Stimulated activated CD8-positive, alpha-beta memory T cell treated with anti-CD3 and anti-CD28 coated beads, Interleukin-15, amount 100 ng/mL, for 24 hours (primary cell): Measurements from ENCODE around the gene DNM2.

ENCODE experiments used
- DNase-seq: peaks from one replicate; pipeline ENCODE4 v3.0.0-alpha.2; 2020; ENCODE audit warnings: low read depth

Gene DNM2

DNA sequence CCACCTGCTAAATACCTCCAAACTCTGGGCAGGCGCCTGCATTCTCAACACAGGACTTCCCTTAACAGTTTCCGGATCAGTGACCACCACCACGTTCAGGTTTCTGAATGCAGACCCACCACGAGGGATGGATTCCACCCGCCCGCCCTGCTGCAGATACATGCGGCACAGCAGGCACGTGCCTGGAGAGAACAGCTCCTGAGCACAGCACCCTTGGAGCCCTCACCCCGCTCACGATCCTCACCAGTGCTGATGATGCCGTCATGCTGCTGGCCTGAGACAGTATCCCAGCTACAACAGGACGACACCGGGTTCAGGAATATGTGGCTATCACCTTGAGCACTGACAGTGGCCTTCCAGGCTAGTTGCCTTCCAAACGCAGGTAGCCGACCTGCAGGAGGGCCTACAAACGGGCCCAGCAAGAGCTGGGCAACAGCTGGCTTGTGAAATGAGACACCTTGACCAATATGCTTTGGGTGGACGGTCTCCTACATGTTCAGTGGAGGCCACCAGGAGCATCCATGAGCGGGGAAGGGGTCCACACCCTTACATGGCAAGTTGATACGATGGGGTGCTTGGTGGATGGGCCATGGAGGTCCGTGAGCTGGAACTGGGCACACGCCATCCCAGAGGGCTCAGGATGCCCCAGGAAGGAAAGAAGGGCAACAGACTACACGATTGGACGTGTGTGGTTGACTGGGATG, 26.5 kb upstream of the DNM2 start:
- DNase-seq: no peak

DNA sequence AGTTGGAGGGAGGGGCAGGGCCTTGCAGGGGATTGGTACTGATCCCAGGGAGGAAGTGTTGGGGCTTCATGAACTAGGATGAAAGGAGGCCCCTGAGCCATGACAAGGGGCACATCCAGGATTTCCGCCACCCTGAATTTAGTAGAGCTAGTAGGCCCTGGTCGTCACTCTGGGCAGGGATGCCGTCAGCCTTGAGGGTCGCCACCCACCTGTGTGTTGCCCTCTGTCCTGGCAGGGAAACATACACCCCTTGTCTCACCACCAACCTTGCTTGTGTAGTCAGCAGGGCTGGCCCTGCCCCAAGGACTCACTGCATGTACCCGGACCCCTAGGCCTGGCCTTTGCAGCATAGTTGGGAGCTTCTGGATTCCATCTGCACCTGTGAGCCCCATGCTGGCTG, 26.0 kb upstream of the DNM2 start:
- DNase-seq: no peak

DNA sequence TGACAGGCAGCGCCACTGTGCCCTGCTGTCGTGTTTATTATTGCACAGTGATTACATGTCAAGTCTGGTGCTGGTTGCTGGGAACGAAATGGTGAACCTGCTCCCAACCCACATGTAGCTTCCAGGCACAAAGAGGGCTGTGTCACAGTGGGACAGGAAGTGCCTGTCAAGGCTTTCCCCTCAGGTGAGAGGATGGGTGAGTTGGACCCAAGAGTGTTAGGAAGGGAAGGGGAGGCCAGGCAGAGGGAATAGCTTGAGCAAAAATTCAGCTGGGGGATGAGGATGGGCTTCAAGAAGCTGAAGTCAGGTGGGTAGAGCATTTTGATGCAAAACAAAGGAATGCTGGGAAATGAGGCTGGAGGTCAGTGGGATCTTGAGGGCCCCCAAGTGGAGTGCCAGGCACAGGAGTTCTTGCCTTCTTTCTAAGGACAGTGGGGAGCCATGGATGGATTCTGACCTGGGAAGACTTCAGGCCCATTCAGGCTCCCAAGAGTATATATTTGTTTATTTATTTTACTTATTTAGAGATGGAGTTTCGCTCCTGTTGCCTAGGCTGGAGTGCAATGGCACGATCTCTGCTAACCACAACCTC, 25.1 kb upstream of the DNM2 start:
- no peak for DNase-seq

DNA sequence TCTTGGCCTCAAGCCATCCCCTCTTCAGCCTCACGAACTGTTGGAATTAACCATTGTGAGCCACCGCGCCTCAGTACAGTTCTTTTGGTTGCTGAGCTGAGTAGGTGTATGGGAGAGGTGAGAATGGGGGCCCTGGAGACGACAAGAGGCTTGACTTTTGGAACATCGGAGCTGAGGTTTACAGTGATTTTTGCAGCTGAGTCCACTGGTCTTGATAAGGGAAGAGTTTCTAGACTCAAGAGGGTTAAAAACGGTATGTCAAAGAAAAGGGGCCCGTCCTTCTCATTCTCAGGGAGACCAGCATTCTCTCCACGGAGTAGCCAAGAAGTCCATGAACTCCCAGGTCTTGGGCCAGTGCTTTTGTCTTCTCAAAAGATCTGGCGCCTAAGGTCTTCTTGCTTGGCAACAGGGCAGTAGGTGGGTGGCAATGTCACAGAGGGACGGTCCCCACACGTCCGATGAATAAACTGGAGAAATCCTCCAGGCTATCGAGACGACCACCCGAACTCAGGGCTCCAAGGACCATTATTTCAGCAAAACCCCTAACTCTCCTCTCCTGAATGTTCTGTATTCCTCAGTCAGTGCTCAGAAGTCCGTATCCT, 23.1 kb upstream of the DNM2 start:
- no peak for DNase-seq

DNA sequence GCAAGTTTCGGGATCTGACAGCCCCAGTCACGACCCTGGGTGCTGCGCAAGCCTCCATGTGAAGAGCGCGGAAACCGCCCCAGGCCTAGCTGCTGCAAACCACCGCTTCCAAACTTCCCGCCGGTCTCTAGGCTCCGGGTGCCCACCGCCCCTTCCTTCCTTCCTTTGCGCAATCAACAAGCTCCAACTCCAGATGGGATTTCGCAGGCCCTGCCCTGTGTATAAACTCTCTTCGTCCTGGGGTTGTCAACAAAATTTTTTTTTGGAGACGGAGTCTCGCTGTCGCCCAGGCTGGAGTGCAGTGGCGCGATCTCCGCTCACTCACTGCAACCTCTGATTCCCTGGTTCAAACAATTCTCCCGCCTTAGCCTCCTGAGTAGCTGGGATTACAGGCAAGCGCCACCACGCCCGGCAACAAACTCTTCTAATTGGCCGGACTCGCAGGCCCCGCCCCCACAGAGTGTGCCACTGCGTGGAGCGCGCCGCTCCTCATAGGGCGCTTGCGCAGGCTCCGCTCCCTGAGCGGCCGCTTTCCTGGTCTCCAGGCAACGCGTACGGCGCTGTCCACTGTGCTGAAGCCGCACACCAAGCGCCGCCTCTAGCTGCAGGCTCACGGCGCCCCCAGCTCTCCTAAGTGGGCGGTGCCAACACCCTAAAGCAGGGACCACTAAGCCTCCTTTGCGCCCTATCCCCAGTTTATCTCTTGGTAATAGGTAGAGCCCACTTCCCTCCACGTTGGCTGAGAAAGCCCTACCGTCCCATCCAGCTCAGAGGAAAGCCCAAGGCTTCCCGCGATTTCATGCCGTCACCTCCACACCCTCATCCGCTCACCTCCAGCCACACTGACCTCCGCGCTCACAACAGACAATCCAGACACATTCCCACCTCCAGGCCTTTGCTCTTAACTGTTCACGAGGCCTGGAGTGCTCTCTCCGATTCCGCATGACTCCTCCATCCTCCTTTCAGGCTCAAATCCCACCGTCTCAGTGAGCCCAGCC, 22.2 kb upstream of the DNM2 start:
- peak; percentile 69 for DNase-seq

DNA sequence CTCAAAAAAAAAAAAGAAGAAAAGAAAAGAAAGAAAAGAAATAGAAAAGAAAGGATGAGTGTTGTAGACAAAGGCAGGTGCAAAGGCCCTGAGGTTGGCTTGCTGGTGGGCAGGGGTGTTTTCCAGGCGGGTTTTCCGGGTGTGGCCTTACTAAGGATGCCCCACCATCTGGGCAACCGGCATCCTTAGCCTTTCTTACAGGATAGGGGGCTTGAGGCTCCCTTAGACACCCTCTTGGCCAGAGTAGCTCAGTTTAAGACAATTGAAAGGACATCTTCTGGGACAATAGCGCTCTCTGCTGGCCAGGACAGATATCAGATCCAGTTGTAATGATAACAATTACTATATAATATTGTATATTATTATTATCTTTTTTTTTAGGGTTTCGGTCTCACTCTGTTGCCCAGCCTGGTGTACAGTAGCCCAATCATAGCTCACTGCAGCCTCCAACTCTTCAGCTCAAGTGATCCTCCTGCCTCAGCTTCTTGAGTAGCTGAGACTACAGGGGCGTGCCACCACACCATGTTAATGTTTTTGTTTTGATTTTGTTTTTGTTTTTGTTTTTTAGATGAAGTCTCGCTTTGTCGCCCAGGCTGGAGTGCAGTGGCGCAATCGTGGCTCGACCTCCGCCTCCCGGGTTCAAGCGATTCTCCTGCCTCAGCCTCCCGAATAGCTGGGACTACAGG, 18.1 kb upstream of the DNM2 start:
- DNase-seq: peak; percentile 37

- no peak for DNase-seq
Measured at GRCh38 chr19:10701955-10702525, 15.8 kb upstream of the DNM2 start.

DNA sequence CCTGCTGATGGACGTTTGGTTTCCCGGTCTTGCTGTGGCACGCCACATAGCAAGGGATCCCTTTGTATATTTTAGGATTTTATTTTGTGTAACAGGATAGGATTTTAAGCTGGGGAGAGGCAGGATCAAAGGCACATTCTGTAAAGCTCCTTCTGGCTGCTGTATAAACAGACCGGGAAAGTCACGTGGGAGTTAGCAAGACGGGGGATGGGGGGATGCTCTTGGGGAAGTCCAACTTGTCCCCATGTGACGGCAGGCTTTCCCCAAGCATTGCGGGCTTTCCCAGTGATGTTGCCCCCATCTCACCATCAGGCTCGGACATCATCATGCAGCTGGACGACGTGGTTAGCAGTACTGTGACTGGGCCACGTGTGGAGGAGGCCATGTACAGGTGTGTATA, 10.9 kb upstream of the DNM2 start:
- DNase-seq: no peak

- no peak for DNase-seq
Measured at GRCh38 chr19:10707440-10707839, 10.4 kb upstream of the DNM2 start.

DNA sequence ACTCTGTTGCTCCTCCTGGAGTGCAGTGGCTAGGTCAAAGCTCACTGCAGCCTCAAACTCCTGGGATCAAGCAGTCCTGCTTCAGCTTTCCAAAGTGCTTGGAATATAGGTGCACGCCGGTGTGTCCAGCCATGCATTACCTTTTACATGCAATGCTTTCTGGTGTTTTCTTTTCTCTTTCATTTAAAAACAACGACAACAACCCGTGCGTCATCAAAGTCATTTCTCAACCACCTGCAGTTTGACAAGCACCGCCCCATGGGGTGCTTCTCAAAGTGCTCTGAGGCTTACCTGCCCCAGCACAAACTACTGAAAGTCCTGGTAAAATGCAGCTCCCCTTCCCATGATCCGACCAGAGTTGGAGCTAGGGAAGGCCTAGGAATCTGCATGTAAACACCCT, 9.6 kb upstream of the DNM2 start:
- no peak for DNase-seq

- DNase-seq: no peak
Measured at GRCh38 chr19:10712045-10712444, 5.8 kb upstream of the DNM2 start.

DNA sequence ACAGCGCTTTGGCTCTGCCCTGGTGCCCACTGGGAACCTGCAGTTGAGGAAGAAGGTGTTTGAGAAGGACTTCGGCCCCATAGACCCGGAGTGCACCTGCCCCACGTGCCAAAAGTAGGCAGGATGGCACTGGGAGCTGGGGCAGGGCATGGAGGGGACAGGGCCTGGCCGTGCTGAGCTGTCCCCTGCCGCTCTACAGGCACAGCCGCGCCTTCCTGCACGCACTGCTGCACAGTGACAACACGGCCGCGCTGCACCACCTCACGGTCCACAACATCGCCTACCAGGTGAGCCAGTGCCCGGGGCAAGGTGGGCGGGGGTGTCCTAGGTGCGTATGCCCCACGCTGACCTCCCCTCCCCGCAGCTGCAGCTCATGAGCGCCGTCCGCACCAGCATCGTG, 5.1 kb upstream of the DNM2 start:
- no peak for DNase-seq

DNA sequence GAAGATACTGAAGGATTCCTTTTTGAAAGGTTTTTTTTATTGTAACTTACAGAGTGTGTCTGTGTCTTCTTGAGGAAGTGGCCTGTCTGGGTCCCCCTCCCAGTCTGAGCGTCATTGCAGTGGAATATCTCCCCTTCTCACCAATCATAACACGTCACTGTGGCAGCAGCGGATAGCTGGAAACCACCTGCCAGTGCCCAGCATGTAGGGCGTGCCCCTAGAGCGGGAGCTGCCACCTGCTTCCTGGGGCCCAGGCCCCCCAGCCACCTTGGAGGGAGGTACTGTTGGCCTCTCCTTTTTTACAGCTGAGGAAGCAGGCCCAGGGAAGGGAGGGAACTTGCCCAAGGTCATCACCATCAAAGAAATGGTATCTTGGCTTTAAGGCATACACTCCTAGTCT, 4.6 kb upstream of the DNM2 start:
- no peak for DNase-seq

DNA sequence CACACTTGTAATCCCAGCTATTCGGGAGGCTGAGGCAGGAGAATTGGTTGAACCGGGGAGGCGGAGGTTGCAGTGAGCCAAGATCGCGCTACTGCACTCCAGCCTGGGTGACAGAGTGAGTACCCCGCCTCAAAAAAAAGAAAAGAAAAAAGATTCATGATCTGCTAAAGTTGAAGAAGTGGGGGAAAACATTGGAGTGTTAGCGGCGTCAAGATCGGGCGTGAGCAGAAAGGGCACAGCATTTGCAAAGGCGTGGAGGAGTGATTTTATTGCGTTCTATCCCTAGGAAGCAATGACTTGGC, 874 bp upstream of the DNM2 start:
- DNase-seq: no peak

- DNase-seq: no peak
Measured at GRCh38 chr19:10718205-10719196, 622 bp downstream of the DNM2 start.

- no peak for DNase-seq
Measured at GRCh38 chr19:10719466-10719961, 1.6 kb downstream of the DNM2 start.

DNA sequence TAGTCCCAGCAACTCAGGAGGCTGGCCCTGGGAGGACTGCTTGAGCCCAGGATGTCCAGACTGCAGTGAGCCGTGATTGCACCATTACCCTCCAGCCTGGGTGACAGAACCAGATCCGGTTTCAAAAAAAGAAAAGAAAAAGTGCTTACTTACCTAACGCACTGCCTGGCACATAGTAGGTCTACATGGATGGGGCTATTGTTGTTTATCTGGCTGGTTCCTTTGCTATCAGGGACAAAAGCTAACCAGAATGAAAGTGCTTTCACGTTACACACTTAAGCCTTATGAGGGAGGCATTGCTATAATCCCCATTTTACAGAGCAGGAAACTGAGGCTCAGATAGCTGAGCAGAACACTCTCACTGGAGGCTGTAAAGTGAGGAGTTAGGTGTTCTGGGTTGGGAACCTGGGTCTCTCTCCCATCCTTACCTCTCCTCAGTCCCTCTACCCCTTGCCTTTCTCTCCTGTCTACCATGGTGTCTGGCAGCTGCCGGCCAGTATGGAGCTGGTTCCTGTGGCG, 2.8 kb downstream of the DNM2 start:
- no peak for DNase-seq

GRCh38 chr19:10723591-10723990, 5.7 kb downstream of the DNM2 start:
- DNase-seq: no peak

DNA sequence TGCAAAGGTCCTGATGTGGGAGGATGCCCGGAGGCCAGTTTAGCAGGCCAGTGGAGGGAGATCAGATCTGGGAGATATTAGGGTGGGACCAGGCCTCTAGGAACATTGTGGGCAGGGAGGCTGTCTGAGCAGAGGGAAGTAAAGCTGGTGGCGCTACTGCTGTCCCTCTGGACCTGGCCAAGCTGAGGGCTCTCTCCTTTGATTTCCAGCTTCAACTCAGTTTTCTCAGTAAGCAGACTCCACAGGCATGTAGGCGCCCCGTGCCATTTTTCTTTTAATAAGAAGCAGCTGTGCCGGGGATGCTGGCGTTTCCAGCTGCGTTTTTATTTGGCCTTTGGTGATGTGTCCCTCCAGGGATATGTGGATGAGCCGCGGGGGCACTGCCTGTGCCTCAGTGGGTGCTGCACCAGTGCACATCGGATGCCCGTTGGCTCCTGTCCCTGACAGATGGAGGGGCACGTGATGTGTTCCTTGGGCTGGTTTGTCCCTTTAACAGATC, 6.7 kb downstream of the DNM2 start:
- DNase-seq: no peak

GRCh38 chr19:10725415-10725814, 7.5 kb downstream of the DNM2 start:
- no peak for DNase-seq
